ENCODE data around the gene IL27RA. TPM values are rescaled to one million over a fixed set of nuclear protein-coding genes. Genes with fewer than 3 reads are reported as not detected.

Gene IL27RA
- polyA plus RNA-seq, 1 donor from 2014 or later: 1.0 TPM

DNA sequence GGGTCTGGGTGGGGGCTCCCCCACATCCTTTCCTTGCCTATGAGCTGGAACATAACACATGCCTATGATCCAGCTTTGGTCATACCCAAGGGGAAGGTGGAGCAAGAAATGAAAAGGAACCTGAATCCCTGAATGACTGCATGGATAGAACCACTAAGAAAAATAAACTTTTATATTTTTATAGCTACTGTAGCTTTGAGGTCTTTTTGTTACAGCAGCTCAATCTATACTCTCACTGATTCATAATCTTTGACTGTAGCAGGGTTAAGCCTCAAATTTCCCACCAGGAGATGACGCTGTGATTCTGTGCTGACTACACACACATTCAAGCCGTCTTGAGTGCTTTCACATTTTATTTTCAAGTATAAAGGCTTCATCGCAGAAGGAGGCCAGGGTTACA lies 21.5 kb downstream of the IL27RA start:
- Histone ChIP-seq H3K9me2 (ENCODE audit: insufficient read depth, low read length) (no peaks in the 10 kb centered on the region), H3K9me3 (ENCODE audit: low read length) (no peaks in the 10 kb centered on the region), H3K4me2 (ENCODE audit: low read length) (no peak overlapping the region), H4K20me1 (ENCODE audit: insufficient read depth) (no peaks in the 10 kb centered on the region), H3F3A (ENCODE audit: insufficient read depth, low read length, poor library complexity, severe bottlenecking) (no peaks in the 10 kb centered on the region), H3K27me3 (ENCODE audit: insufficient read depth, low read depth, low read length) (peaks cover 1% of the 10 kb centered on the region), H3K27ac (ENCODE audit: low read length) (no peak overlapping the region), H3K4me3 (ENCODE audit: low read length) (no peak overlapping the region), H3K9ac (ENCODE audit: low read length) (no peak overlapping the region), H3K79me2 (replicated peaks; ENCODE audit: insufficient read depth, low read length) (no peaks in the 10 kb centered on the region), H3K36me3 (ENCODE audit: insufficient read depth, low read length) (no peaks in the 10 kb centered on the region), H2AFZ (ENCODE audit: low read depth, low read length) (no peak overlapping the region)
- TF ChIP-seq MXI1 (conservative IDR thresholded peaks at IDR 0.05; ENCODE audit: poor library complexity, severe bottlenecking) (no peak), EZH2 (IDR thresholded peaks at IDR 0.05; ENCODE audit: borderline replicate concordance, insufficient read depth, low read length, poor library complexity, severe bottlenecking) (no peak), EP300 (conservative IDR thresholded peaks at IDR 0.05; ENCODE audit: poor library complexity, severe bottlenecking) (no peak)

DNA sequence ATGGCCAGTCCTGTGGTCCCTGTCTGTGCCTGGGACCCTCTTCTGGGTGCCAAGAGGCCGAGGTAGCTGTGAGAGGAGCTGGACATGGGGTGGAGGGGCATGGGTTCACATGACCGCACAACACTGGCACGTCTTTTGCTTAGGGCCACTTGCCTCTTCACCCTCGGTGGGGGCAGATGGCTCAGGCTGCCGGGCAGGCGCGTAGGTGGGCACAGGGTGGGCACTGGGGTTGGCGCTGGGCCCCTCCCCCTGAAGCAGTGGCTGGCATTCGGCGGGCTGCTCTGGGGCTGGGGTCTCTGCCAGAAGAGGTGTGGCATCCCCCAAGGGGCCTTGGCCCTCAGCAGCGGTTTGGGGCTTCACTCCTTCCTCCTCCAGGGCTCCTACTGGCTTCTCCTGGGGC lies 21.9 kb downstream of the IL27RA start:
- no peak overlapping the region for H3K4me2 ChIP-seq (ENCODE audit: low read length)
- no peaks in the 10 kb centered on the region for H3F3A ChIP-seq (ENCODE audit: insufficient read depth, low read length, poor library complexity, severe bottlenecking)
- no peak overlapping the region for H3K9ac ChIP-seq (ENCODE audit: low read length)
- TF ChIP-seq RAD21 (conservative IDR thresholded peaks at IDR 0.05) (no peak), EZH2 (IDR thresholded peaks at IDR 0.05; ENCODE audit: borderline replicate concordance, insufficient read depth, low read length, poor library complexity, severe bottlenecking) (no peak), SMC3 (conservative IDR thresholded peaks at IDR 0.05; ENCODE audit: poor library complexity) (no peak), POLR2AphosphoS5 (IDR thresholded peaks at IDR 0.05) (no peak)
- TF ChIP-seq, protein P1, sequence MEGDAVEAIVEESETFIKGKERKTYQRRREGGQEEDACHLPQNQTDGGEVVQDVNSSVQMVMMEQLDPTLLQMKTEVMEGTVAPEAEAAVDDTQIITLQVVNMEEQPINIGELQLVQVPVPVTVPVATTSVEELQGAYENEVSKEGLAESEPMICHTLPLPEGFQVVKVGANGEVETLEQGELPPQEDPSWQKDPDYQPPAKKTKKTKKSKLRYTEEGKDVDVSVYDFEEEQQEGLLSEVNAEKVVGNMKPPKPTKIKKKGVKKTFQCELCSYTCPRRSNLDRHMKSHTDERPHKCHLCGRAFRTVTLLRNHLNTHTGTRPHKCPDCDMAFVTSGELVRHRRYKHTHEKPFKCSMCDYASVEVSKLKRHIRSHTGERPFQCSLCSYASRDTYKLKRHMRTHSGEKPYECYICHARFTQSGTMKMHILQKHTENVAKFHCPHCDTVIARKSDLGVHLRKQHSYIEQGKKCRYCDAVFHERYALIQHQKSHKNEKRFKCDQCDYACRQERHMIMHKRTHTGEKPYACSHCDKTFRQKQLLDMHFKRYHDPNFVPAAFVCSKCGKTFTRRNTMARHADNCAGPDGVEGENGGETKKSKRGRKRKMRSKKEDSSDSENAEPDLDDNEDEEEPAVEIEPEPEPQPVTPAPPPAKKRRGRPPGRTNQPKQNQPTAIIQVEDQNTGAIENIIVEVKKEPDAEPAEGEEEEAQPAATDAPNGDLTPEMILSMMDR (IDR thresholded peaks at IDR 0.05; ENCODE audit: poor library complexity, severe bottlenecking): no peak
- H3K9me2 ChIP-seq (ENCODE audit: insufficient read depth, low read length): no peaks in the 10 kb centered on the region
- H3K79me2 ChIP-seq (replicated peaks; ENCODE audit: insufficient read depth, low read length): no peaks in the 10 kb centered on the region
- H4K20me1 ChIP-seq (ENCODE audit: insufficient read depth): no peaks in the 10 kb centered on the region
- no peaks in the 10 kb centered on the region for H3K9me3 ChIP-seq (ENCODE audit: low read length)
- H3K36me3 ChIP-seq (ENCODE audit: insufficient read depth, low read length): no peaks in the 10 kb centered on the region
- no peak overlapping the region for H3K27ac ChIP-seq (ENCODE audit: low read length)
- no peak overlapping the region for H3K4me3 ChIP-seq (ENCODE audit: low read length)
- H2AFZ ChIP-seq (ENCODE audit: low read depth, low read length): no peak overlapping the region
- H3K27me3 ChIP-seq (ENCODE audit: insufficient read depth, low read depth, low read length): peaks cover 6% of the 10 kb centered on the region

DNA sequence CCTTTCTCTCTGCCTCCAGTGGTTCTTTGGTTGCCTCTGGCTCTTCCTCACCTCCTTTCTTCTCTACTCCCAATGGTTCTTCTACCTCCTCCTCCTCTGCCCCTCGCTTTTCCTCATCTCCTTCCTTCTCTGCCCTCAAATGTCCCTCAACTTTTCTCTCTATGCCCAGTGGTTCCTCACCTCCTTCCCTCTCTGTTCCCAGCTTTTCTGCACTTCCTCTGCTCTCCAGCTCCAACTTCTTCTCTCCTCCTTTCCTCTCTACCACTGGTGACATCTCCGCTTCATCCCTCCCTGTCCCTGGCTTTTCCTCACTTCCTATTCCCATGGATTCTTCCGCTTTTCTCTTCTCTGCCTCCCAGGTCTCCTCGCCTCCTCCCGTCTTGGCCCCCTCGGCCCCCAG lies 22.5 kb downstream of the IL27RA start:
- no peaks in the 10 kb centered on the region for H3K79me2 ChIP-seq (replicated peaks; ENCODE audit: insufficient read depth, low read length)
- H2AFZ ChIP-seq (ENCODE audit: low read depth, low read length): no peak overlapping the region
- no peaks in the 10 kb centered on the region for H3K9me2 ChIP-seq (ENCODE audit: insufficient read depth, low read length)
- TF ChIP-seq EZH2 (IDR thresholded peaks at IDR 0.05; ENCODE audit: borderline replicate concordance, insufficient read depth, low read length, poor library complexity, severe bottlenecking): no peak
- TF ChIP-seq SMC3 (conservative IDR thresholded peaks at IDR 0.05; ENCODE audit: poor library complexity): no peak
- no peak overlapping the region for H3K4me3 ChIP-seq (ENCODE audit: low read length)
- no peaks in the 10 kb centered on the region for H3F3A ChIP-seq (ENCODE audit: insufficient read depth, low read length, poor library complexity, severe bottlenecking)
- no peaks in the 10 kb centered on the region for H3K36me3 ChIP-seq (ENCODE audit: insufficient read depth, low read length)
- H3K9ac ChIP-seq (ENCODE audit: low read length): no peak overlapping the region
- no peaks in the 10 kb centered on the region for H4K20me1 ChIP-seq (ENCODE audit: insufficient read depth)
- no peaks in the 10 kb centered on the region for H3K9me3 ChIP-seq (ENCODE audit: low read length)
- H3K27ac ChIP-seq (ENCODE audit: low read length): no peak overlapping the region
- peaks cover 11% of the 10 kb centered on the region for H3K27me3 ChIP-seq (ENCODE audit: insufficient read depth, low read depth, low read length)
- no peak overlapping the region for H3K4me2 ChIP-seq (ENCODE audit: low read length)

DNA sequence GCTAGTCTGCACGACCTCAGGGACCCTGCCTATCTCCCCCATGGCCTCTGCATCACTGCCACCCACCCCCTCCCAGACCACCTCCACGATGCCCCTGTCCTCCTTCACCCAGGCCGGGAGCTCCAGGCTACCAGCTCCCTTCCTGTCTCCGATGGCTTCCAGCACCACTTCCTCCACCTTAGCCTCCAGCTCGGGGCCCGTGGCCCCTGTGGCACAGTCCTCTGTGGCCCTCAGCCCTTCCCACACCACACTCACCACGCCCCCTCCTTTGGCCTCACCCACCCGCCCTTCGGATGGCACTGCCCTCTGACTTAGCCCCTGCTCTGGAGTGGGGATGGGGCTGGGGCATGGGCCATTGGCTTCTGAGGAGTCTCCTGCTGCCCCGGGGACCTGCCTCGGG lies 23.2 kb downstream of the IL27RA start:
- H3K4me2 ChIP-seq (ENCODE audit: low read length): no peak overlapping the region

More for the DNA sequence above, 23.2 kb downstream of the IL27RA start:
- TF ChIP-seq TAF1 (IDR thresholded peaks at IDR 0.05; ENCODE audit: low read depth): no peak
- H3K36me3 ChIP-seq (ENCODE audit: insufficient read depth, low read length): no peaks in the 10 kb centered on the region
- H3F3A ChIP-seq (ENCODE audit: insufficient read depth, low read length, poor library complexity, severe bottlenecking): no peaks in the 10 kb centered on the region
- H3K9me2 ChIP-seq (ENCODE audit: insufficient read depth, low read length): no peaks in the 10 kb centered on the region
- H4K20me1 ChIP-seq (ENCODE audit: insufficient read depth): no peaks in the 10 kb centered on the region
- H3K79me2 ChIP-seq (replicated peaks; ENCODE audit: insufficient read depth, low read length): no peaks in the 10 kb centered on the region
- no peak overlapping the region for H3K9ac ChIP-seq (ENCODE audit: low read length)
- peaks cover 15% of the 10 kb centered on the region for H3K27me3 ChIP-seq (ENCODE audit: insufficient read depth, low read depth, low read length)
- H3K27ac ChIP-seq (ENCODE audit: low read length): no peak overlapping the region
- no peaks in the 10 kb centered on the region for H3K9me3 ChIP-seq (ENCODE audit: low read length)
- H3K4me3 ChIP-seq (ENCODE audit: low read length): no peak overlapping the region
- no peak overlapping the region for H2AFZ ChIP-seq (ENCODE audit: low read depth, low read length)
